Activated CD8-positive, alpha-beta memory T cell treated with anti-CD3 and anti-CD28 coated beads, Interleukin-2, amount 50 U/mL, for 1 hour (primary cell): ENCODE measurements around the gene NCOR2.

Source experiments
- DNase-seq: peaks from one replicate; pipeline ENCODE4 v3.0.0-alpha.2; 2020; ENCODE audit errors: extremely low read depth

The NCOR2 gene

DNA sequence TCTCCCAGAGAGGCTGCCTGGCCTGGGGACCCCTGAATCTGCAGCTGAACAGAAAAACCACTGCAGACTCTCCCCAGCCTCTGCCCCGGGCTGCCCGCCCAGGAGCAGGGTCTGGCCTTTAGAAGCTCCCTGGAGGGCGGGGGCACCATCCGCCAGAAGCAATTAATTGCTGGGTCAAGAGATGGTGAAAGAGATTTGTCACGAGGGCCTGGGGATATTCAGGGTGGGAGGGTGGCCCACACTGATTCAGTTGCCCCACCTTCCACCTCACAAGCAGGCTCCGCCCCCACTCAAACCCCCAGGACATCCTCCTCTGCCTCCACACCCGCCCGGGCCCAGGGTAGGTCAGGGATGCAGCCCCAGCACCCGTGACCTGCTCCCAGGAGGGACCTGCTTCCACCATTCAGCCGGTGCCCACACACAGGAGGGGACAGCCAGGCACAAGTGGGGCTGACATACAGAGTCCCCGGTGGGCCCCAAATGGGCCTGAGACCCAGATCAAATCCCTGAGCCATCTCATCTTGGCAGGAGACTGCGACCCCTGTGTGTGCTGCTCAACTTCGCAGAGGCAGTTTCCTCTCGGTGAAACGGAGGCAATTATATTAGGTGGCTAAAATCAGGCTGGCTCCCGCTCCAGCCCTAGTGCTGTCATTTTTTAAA, 23.0 kb downstream of the NCOR2 start:
- no peak for DNase-seq

DNA sequence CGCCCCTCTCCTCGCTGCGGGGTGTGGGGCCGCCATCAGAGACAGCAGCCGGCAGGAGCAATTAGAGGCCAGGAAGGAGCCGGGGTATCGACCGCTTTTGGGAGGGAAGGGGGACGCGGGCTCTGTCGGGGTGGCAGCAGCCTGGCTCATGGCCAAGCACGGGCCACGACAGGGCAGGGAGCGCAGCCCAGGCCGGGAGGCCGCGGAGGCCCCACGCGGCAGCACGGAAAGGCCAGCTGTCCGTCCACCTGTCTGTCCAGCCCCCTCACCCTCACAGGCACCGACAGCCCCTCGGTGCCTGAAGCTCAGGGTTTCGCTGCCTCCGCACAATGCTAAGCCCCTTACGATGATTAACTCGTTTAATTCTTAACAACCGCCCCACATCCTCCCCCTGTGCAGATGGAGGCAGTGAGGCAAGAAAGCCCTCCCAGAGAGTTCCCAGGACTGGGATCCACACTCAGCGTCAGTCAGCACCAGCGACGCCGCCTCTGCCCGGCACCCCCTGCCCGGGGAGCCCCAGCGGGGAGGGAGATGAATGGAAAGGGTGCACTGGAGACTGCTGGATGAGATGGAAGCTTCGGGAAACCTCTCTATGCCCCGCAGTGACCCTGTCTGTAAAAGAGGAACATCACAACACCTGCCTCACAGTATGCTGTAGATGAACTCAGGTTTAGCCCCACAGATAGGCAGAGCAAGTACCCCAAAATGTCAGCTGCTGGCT, 23.7 kb downstream of the NCOR2 start:
- no peak for DNase-seq

DNA sequence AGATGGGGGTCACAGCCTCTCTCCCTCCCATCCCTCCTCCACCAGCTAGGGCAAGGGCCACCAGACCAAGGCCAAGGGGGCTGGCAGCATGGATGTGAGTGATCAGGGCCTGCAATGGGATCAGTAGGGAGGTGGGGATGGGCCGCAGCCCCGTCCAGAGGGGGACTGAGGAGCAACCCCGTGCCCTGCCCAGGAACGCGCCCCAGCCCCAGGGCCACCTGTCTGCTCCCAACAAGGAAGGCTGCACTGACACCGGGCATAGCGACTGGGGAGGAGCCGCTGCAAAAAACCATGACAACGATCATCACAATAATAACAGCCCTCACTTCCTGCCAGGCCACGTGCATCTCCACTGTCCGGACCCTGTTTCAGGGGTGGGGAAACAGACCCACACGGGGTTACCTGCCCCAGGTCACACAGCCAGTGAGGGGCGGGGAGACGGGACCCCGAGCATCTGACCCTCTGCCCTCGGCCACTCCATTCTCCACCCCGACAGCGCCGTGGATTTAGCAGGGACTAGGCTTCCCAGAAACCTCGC, 24.3 kb downstream of the NCOR2 start:
- DNase-seq, result no peak

DNA sequence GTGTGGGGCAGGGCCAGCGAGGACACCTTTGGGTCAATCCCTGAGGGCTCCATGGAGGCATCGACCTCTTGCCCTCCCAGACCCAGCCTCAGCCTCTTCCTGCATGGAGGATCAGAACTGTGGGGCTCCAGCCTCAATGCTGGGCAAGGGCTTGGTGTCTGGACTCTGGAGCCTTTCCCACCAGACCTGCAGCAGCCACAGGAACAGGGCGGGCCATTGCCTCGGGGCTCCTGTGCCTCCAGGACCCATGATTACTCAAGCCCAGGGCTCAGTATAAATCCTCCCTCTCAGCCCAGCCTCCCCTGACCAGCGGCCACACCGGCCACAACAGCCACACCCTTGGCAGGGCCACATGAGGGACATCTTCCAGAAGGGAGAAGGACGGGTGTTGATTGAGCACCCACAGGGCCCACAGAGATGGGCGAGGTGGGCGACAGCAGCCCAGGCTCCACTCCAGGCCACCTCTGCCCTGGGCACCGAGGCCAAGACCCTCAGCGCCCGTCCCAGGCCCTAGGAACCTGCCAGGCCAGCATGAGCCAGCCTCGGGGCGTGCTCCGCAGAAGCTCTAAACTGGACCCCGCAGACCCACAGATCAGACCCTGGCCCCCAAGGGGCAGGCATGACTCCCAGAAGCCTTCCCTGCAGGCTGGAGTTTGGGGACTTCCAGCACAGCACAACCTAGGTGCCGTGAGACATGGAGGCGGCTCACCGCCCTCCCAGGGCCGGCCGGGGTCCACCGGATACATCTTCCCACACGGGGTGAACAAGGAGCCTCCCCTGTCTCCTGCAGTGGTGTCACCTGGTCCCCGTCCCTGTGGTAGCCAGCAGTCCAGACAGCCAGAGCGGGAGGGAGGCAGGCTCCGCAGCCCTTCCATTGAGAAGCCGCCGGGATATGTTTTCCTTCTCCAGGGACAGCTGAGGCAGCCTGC, 25.1 kb downstream of the NCOR2 start:
- no peak for DNase-seq

DNA sequence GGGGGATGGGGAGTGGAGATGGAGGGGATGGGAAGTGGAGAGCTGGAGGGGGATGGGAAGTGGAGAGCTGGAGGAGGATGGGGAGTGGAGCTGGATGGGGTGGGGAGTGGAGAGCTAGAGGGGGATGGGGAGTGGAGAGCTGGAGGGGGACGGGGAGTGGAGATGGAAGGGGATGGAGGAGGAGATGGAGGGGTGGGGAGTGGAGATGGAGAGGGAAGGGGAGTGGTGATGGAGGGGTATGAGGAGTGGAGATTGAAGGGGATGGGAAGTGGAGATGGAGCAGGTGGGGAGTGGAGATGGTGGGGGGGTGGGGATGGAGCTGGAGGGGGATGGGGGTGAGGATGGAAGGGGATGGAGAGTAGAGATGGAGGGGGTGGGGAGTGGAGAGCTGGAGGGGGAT, 26.1 kb downstream of the NCOR2 start:
- no peak for DNase-seq

DNA sequence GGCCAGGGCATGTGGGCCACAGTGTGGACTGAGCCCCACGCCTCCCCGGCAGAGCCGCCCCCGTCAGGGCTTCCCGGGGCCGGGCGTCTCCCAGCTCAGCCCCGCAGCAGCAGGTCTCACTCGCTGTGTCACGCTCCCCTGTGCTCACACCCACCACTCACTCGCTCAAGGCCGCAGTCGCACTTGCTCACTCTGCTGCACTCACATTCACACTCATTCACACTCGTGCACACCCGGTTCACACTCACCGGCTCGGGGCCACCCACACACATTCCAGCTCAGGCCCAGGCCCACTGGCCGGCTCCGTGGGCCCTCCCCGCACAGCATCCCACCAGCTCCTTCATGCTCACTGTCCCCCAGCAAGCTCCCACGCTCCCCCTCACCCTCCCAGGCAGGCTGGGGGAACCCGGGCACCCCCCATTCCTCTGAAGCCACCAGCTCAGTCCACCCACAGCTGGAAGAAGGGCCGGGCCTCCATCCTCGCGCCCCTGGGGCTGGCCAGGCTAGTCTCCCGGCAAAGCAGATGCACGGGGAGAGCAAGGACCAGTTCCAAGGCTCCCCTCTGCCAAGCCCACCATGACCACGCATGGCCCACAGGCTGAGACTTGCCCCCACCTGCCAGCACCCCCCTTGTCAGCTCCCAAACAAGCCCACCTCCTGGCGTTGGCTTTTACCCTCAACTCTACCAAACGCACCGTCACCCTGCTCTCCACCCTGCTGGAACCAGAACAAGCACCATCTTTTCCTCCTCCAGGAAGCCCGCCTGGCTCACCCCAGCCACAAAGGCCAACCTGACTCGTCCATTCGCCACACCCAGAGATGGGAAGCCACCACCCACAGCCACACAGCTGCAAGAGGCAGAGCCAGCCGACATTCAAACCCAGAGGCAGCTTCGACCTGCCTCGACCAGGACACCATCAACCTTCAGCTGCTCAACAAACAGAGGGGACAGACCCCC, 28.0 kb downstream of the NCOR2 start:
- DNase-seq, result no peak

DNA sequence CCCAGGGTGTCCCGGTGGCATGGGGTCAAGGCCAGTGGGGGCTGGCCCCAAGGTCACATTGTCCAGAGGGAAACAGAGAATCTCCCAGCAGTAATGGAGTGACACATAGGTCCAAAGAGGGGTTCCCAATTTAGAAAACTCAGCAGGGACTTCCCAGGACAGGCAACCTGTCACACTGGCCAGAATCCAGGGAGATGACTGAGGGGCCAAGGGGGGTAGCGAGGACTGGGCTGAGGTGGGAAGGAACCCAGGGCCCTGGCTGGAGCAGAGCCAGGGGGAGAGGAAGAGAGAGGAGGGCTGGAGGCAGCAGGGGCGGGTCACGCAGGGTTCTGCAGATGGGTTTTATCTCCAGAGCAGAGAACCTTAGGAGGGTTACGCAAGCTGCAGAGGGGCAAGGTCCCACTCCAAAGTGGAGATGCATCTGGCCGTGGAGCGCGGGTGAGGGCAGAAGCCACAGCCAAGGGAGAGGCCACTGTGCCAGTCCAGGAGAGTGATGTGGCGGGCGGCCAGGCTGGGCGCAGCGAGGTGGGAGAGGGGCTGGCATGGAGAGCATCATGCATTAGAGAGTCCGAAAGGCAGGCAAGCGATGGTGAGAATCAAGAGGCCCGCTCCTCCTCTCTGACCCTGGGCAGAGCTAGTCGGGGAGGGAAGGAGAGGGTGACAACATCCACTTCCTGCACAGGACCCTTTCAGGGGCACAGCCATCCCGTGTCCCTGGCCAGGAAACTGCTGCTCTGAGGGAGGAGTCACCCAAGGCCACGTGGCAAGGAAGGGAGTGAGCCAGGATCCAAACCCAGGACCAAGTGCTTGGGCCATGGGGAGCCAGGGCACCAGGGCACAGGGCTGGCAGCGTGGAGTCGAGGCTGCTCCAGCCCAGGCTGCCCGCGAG, 29.0 kb downstream of the NCOR2 start:
- DNase-seq, result no peak

DNA sequence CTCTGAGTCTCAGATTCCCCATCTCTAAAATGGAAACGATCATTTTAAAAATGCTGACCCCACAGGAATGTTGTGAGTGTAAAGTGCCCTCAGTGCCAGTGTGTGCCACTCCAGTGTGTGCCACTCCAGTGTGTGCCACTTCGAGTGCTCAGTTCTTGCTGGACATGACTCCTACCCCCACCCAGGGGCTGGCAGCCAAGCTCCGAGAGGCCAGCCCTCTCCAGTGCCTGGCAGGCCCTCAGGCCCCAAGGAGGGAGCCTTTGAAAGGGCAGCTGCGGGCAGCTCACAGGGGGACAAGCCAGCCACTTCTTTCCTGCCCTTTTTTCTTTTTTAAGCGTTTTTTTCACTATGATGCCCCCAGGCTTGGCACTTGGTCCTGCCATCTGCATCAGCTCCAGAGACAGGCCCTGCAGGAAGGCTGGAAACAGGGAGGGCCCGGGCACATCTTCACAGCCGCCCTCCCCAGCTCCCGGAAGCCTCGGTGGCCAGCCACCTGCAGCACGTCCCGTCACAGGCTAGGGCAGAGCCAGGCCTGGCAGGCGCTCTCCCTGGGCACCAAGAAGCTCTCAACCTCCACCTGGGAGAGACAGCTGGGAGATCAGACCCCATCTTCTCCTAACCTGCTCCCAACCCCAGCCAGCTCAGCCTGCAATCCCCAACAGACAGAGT, 29.8 kb downstream of the NCOR2 start:
- DNase-seq, result no peak

DNA sequence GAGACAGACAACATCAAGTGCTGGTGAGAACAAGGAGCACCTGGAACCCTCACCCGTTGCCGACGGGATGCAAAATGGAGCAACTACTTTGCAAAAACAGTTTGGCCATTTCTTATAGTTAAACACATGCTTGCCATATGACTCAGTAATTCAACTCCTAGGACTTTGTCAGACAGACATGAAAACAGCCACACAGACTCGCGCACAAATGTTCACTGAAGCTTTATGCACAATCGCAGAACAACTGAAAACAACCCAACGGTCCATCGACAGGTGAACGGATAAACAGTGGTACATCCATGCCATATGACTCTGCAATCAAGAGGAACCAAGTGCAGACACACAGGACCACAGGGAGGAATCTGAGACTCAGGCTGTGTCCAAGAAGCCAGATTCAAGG, 30.8 kb downstream of the NCOR2 start:
- DNase-seq, result no peak

DNA sequence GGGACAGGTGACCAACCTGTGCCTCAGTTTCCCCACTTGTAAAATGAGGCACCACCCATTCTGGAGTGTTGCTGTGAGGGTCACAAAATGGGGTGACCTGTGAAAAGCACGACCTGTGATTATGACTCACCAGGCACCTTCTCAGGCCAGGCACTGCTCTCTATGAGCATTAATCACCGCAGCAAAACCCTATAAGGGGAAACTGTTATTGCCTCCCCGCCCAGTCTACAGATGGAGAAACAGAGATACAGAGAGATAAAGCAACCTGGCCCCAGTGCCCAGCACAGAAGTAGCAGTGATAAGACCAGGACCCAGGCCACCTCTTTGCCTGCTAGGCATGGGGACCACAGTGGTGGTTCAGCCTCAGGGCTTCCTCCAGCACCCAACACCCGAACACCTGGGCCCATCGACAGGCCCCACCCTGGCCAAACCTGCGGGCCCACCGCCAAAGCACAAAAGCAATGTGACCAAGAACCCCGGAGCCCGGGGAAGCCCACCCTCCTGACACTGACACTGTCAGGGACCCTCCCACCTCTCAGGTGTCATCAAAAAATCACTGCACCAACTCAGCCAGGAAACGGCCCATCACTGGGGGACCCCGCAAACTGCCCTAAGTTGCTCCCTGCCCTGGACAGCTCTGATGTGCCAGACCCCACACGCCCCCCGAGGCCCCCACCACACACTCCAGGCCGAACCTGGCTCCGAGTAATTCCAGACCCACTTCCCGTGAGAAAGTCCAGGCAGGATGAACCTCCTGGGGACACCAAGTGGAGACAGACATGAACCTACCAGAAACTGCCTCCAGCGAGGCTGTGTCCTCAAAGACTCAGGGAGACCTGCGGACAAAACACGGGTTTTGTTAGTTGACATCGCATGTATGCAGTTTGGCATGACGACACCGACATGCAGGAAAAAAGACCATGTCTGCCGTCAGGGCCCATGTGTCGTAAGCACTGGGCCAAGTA, 32.4 kb downstream of the NCOR2 start:
- no peak for DNase-seq

DNA sequence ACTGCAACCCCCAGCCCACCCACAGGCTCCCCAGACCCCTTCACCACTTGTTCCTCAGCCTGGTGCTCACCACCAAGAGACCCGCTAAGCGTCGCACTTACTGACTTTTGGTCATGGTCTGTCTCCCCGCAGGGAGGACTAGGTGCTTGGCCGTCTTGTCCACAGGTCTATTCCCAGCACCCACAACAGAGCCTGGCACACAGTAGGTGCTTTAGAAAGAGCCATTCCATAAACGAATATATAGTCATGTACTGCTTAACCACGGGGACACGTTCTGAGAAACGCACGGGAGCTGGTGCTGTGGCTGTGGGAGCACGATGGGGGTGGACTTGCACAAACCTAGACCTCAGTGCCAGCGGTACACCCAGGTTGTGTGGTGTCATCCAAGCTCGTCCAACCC, 34.0 kb downstream of the NCOR2 start:
- no peak for DNase-seq

DNA sequence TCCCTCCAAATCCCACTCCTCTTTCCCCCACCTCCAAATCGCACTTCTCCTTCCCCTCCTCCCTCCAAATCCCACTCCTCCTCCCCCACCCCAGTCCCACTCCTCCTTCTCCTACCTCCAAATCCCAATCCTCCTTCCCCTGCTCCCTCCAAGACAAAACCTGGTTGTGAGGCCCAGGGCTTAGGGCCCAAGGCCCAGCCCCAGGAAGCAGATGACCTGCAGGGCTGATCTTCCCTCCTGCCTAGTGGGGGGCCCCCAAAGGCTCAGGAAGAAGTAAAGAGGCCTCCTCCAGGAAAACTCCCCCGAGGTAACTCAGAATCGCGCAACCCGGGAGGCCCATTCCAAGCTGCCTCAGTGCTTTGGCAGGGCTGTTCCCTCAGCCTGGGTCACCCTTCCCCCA, 34.4 kb downstream of the NCOR2 start:
- DNase-seq, result no peak

DNA sequence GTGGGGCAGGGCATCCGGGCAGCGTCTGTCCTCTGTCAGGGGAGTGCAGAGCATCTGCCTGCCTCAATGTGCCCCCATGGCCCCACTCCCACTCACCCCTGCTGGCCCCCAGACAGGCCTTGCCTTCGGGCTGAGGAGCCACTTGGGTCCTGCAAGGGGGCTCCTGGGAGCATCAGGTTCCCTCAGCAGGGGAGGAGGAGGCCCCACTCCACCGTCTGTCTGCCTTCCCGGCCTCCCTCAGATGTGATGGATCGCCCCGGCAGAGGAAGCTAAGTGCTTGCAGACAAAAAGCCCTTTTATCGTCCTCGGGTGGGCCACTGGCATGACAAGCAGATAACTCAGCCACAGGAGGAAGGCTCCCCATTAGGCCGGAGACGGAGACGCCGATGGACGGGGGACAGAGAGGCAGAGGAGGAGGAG, 35.1 kb downstream of the NCOR2 start:
- no peak for DNase-seq

DNA sequence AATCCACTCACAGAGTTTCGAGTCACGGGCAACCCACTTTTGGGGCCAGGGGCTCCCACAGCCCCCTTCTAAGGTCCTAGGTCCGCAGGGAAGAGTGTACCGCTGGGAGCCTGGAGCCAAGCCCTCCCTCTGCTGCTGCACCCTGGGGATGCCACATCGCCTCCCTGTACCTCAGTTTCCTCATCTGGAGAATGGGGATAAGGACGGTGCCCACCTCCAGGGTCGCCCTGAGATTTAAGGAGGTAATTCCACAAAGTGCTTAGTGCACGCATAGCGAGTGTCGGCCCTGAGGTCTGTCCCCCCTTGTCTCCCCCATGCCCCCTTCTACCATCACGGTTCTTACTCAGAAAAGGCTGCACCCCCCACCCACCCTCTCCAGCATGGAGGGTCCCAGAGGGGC, 35.5 kb downstream of the NCOR2 start:
- DNase-seq, result no peak

DNA sequence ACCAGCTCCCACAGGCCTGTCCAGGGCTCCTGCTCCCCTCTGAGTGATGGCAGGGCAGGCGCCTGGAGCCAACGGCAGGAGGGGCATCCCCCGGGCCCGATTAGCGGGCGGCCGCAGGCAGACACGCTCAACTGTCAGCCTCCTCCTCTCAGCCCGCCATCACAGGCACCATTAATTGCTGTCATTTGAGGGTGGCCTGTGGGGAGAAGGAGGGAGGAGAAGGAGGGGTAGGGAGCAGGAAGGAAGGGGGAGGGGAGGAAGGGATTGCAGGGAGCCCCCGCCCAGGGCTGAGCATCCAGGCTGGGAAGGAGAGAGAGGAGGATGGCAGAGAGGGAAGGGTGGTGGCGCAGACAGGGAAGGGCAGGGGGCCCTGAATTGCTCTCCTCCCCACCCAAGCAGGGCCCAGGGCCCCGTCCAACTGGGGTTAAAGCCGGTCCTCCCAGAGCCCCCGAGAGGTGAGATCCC, 36.1 kb downstream of the NCOR2 start:
- no peak for DNase-seq

DNA sequence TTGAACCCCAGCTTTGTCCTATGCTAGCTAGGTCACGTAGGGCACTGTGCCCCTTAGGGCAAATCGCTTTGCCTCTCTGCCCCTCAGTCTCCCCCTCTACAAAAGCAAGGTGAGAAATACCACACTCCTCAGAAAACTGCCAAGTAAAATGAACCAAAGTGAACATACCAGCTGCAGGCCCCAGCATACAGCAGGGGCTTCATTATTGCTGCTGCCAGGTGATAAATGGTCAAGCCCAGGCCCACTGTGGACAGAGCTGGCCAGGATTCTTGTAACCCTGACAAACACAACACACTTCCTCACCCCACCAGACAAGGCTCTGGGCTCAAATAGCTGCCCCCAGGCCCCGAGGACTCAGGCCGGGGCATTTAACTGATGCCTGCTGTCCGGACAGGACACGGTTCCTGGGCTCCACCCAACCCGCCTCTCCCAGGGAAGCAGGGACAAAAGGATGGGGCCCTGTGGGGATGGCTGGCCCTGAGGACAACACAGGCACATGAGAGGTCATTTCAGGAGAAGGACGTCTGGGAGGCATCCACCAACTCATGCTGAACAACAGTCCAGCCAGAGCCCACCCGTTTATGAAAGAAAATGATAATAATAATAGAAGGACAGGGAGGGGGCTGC, 36.7 kb downstream of the NCOR2 start:
- DNase-seq, result no peak

DNA sequence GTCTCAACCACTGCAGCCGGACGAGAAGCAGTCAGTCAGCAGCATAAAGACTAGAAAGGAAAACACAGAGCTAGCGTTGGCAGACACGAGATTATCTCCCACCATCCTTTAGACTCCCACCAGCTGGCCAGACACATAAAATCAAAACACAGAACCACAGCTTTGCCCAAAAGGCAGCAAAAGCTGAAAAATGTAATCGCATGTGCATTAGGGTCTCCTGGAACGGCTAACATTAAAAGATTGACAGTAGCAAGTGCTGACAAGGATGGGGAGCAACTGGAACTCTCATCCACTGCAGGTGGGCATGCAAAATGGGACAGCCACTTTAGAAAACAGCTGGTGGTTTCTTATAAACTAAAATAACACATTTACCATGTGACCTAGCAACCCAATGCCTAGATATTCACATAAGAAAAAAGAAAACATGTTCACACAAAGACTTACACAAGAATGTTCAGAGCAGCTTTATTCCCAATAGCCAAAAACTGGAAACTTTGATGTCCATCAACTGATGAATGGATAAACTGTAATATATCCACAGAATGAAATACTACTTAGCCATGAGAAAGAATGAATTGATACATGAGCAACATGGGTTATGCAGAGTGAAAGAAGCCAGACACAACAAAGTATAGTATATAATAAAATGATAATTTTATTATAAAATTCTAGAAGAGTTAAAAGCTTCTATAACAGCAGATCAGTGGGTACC, 37.7 kb downstream of the NCOR2 start:
- DNase-seq, result no peak
